ENCODE data around the gene FER.

The FER gene

GRCh38 chr5:108905805-108906204 is 158.1 kb downstream of the FER start:
- TF ChIP-seq CTCF (IDR thresholded peaks at IDR 0.05; ENCODE audit: low read length), result no peak
- no peak for TF ChIP-seq EZH2 (IDR thresholded peaks at IDR 0.05; ENCODE audit: borderline replicate concordance, low read length)
- no peaks in the 10 kb centered on the region for H3K4me1 ChIP-seq (ENCODE audit: insufficient read depth, low read length, severe bottlenecking)
- no peaks in the 10 kb centered on the region for H3K9me3 ChIP-seq (ENCODE audit: low read length)
- H3K36me3 ChIP-seq (ENCODE audit: insufficient read depth, low read length), result no peaks in the 10 kb centered on the region; the same call in 1 of the 2 replicates
- H3K4me3 ChIP-seq (ENCODE audit: low read depth, low read length, poor library complexity, severe bottlenecking), result no peak overlapping the region
- no peak overlapping the region for H3K27ac ChIP-seq (ENCODE audit: low read depth, low read length, poor library complexity, severe bottlenecking)
- H3K9me2 ChIP-seq (ENCODE audit: low read depth, low read length), result no peaks in the 10 kb centered on the region
- H3K27me3 ChIP-seq (ENCODE audit: insufficient read depth, low read length), result no peaks in the 10 kb centered on the region
- no peak overlapping the region for H3K4me2 ChIP-seq (ENCODE audit: low read length)
- no peak overlapping the region for H2AFZ ChIP-seq (ENCODE audit: low read length)
- no peaks in the 10 kb centered on the region for H3F3A ChIP-seq (ENCODE audit: insufficient read depth, low read length)
- H4K20me1 ChIP-seq (ENCODE audit: insufficient read depth, low read length), result no peaks in the 10 kb centered on the region
- no peak overlapping the region for H3K9ac ChIP-seq (ENCODE audit: low read length)
- no peaks in the 10 kb centered on the region for H3K79me2 ChIP-seq (ENCODE audit: insufficient read depth, low read length)

- no peak overlapping the region for H2AFZ ChIP-seq (ENCODE audit: low read length)
- no peaks in the 10 kb centered on the region for H3K9me2 ChIP-seq (ENCODE audit: low read depth, low read length)
- H3K4me1 ChIP-seq (ENCODE audit: insufficient read depth, low read length, severe bottlenecking), result no peaks in the 10 kb centered on the region
- no peak overlapping the region for H3K4me2 ChIP-seq (ENCODE audit: low read length)
- H4K20me1 ChIP-seq (ENCODE audit: insufficient read depth, low read length), result no peaks in the 10 kb centered on the region
- H3K27me3 ChIP-seq (ENCODE audit: insufficient read depth, low read length), result no peaks in the 10 kb centered on the region
- no peak overlapping the region for H3K9ac ChIP-seq (ENCODE audit: low read length)
- H3K4me3 ChIP-seq (ENCODE audit: low read depth, low read length, poor library complexity, severe bottlenecking), result no peak overlapping the region
- no peaks in the 10 kb centered on the region for H3K79me2 ChIP-seq (ENCODE audit: insufficient read depth, low read length)
- no peaks in the 10 kb centered on the region for H3F3A ChIP-seq (ENCODE audit: insufficient read depth, low read length)
- no peaks in the 10 kb centered on the region for H3K9me3 ChIP-seq (ENCODE audit: low read length)
- no peak for TF ChIP-seq EZH2 (IDR thresholded peaks at IDR 0.05; ENCODE audit: borderline replicate concordance, low read length)
- no peak for TF ChIP-seq CTCF (IDR thresholded peaks at IDR 0.05; ENCODE audit: low read length)
- H3K36me3 ChIP-seq (ENCODE audit: insufficient read depth, low read length), result no peaks in the 10 kb centered on the region; the same call in 1 of the 2 replicates
- H3K27ac ChIP-seq (ENCODE audit: low read depth, low read length, poor library complexity, severe bottlenecking), result no peak overlapping the region
Observed at GRCh38 chr5:108910627-108911026, 162.9 kb downstream of the FER start.

GRCh38 chr5:108911055-108911454 is 163.4 kb downstream of the FER start:
- Histone ChIP-seq H3K9me3 (ENCODE audit: low read length) (no peaks in the 10 kb centered on the region), H2AFZ (ENCODE audit: low read length) (no peak overlapping the region), H3K27ac (ENCODE audit: low read depth, low read length, poor library complexity, severe bottlenecking) (no peak overlapping the region), H3K27me3 (ENCODE audit: insufficient read depth, low read length) (no peaks in the 10 kb centered on the region), H3K4me3 (ENCODE audit: low read depth, low read length, poor library complexity, severe bottlenecking) (no peak overlapping the region), H3K4me2 (ENCODE audit: low read length) (no peak overlapping the region), H3K36me3 (ENCODE audit: insufficient read depth, low read length) (no peaks in the 10 kb centered on the region; the same call in 1 of the 2 replicates), H4K20me1 (ENCODE audit: insufficient read depth, low read length) (no peaks in the 10 kb centered on the region), H3K4me1 (ENCODE audit: insufficient read depth, low read length, severe bottlenecking) (no peaks in the 10 kb centered on the region), H3K79me2 (ENCODE audit: insufficient read depth, low read length) (no peaks in the 10 kb centered on the region), H3K9me2 (ENCODE audit: low read depth, low read length) (no peaks in the 10 kb centered on the region), H3F3A (ENCODE audit: insufficient read depth, low read length) (no peaks in the 10 kb centered on the region), H3K9ac (ENCODE audit: low read length) (no peak overlapping the region)
- TF ChIP-seq CTCF (IDR thresholded peaks at IDR 0.05; ENCODE audit: low read length), result no peak
- no peak for TF ChIP-seq EZH2 (IDR thresholded peaks at IDR 0.05; ENCODE audit: borderline replicate concordance, low read length)
